GM10266 (cell line): ENCODE data around the gene ARHGEF1.
A peak's percentile ranks its signal among the peaks of the same experiment; 100 is the strongest.

Experiments used
- DNase-seq: peaks from one replicate; pipeline ENCODE4 v3.0.0; 2012; ENCODE audit errors: extremely low spot score
- TF ChIP-seq, protein P1 (sequence below): IDR thresholded peaks from 2 replicates; pipeline ENCODE4 v1.5.1; 2012; ENCODE audit warnings: mild to moderate bottlenecking, low read depth; ENCODE audit not compliant: control insufficient read depth, insufficient read depth; ENCODE audit errors: missing control alignments

The ARHGEF1 gene

DNA sequence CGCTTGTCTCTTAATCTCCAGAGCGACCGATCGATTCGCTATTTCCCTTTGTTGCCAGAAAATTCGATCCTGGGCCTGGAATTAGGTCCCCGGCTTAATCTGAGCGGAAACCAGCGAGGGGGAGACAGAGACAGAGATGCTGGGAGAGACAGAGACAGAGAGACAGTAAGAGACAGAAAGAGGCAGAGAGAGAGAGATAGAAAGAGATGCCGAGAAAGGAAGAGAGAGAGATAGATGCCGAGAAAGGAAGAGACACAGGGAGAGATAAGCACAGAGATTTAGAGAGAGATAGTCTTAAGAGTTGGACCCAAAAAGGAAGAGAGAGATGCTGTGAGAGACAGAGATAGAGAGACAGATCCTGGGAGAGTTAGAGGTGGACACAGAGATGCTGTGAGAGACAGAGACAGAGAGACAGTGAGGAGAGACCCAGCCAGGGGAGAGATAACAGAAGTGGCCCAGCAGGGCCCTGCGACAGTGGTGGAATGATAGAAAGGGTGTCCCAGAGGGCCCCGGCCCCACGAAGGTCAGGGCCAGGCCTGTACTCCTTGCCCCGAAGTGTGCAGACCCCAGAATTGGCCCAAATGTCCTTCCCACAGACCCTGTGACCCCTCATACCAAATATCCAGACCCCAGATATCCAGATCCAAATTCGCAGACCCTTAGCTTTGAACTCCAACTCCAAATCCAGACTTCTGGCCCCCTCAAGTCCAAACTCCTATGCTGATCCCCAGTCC is 43.9 kb downstream of the ARHGEF1 start:
- TF ChIP-seq, protein P1, sequence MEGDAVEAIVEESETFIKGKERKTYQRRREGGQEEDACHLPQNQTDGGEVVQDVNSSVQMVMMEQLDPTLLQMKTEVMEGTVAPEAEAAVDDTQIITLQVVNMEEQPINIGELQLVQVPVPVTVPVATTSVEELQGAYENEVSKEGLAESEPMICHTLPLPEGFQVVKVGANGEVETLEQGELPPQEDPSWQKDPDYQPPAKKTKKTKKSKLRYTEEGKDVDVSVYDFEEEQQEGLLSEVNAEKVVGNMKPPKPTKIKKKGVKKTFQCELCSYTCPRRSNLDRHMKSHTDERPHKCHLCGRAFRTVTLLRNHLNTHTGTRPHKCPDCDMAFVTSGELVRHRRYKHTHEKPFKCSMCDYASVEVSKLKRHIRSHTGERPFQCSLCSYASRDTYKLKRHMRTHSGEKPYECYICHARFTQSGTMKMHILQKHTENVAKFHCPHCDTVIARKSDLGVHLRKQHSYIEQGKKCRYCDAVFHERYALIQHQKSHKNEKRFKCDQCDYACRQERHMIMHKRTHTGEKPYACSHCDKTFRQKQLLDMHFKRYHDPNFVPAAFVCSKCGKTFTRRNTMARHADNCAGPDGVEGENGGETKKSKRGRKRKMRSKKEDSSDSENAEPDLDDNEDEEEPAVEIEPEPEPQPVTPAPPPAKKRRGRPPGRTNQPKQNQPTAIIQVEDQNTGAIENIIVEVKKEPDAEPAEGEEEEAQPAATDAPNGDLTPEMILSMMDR = no peak
- no peak for DNase-seq

DNA sequence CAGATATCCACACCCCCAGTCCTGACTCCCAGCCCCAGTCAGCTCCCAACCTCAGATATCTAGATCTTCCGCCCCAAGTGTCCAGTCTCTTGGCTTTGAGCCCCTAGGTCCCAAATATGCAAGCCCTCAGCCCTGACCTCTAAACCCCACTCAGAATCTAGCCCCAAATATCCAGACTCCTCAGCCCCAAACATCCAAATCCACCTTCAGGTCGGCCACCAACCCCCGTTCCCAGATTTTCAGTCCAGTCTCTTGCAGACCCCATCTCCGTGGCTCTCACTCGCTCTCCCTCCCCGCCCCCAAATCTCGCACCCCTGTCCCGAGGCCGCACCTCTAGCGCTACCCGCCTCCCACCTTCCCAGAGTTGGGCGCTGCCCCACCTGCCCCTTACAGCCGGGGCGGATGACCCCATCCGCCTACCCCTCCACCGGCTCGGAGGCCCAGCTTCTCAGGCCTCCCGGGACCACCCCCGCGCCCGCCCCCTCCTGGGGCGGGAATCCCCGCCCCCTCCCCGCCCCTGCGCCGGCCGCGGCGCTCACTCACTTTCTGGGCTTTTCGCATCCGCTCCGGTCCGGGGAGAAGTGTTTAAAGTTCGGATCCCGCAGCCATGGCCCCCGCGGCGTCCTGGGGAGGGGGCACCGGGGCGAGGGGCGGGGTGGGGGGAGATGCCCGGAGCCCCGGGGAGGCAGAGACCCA is 44.7 kb downstream of the ARHGEF1 start:
- TF ChIP-seq, protein P1 = no peak
- peak; percentile 75 for DNase-seq

DNA sequence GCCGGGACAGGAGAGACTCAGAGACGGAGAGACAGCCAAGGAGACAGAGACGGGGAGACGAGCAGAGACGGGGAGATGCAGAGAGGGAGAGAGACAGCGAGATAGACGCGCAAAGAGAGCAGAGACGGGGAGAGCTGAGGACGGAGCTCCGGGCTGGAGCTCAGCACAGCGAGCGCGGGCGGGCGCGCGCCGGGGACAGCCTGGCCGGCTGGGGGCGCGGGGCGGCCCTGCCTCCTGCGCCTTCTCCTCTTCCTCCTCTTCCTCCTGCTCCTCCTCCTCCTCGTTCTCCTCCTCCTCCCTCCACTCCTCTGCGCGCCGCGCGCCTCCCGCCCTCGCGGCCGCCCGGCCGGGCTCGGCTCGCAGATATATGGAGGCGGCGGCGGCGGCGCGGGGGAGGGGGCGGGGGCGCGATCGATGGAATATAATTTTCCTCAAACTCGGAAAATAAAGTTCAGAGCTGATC is 45.3 kb downstream of the ARHGEF1 start, which contains the start of gene ERFL:
ERFL (minus strand) TSS at position 229 of the 463 bp plus-strand sequence. CDS start 15,530 bp downstream, outside the sequence.
- TF ChIP-seq, protein P1 = peak; percentile 17
- DNase-seq = peak; percentile 77

DNA sequence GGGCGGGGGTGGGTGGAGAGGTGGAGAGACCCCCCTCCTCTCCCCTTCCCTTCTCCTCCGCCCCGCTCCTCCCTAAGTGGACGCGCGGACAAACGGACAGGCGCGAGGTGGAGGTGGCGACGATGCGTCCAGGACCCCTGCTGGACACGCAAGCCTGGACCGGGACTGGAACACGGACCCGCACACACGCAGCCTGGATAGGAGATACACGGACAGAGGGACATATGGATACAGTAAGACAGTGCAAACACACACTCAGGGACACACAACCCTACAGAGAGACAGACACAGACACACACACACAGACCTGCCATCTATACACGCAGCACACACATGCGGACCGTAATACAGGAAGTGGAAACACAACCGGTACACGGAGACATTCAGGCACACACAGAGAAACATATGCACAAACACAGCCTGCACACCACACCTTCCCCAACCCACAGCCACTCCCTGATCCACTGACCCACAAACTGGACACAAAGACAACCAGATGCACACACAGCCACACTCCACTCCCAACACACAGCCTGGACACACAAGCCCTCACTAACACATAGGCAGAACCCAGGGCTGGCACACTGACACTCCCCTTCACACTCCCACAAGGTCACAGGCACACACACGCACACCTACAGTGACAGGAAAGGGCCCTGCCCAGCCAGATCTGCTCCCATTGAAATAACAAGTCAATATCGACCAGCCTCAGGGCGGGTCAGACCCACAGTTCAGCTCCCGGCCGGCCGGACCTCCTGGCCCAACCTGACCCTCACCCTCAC is 46.0 kb downstream of the ARHGEF1 start:
- DNase-seq = no peak
- TF ChIP-seq, protein P1 = no peak

DNA sequence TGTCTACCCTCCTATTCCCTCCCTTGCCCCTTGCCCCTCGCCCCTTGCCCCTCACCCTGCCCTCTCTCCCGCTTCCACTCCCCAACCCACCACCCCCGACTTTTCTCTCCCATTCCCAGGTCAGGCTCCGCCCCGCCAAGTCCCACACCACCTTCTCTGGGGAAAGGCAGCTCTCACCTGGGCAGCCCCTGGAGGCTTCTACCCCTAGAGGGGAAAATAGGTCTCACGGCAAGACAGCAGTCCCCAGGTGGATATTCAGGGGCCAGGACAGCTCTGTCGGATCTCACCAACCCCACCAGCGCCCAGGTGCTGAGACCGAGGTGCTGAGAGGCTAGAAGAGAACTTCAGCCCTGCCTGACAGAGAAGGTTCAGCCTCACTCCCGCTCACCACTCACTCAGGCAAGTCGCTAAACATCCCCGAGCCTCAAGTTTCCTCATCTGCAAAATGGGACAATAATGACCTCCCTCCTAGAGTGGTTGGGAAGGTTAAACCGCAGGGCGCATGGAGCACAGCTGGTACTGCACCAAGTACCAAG is 46.6 kb downstream of the ARHGEF1 start:
- no peak for DNase-seq
- TF ChIP-seq, protein P1 = no peak

DNA sequence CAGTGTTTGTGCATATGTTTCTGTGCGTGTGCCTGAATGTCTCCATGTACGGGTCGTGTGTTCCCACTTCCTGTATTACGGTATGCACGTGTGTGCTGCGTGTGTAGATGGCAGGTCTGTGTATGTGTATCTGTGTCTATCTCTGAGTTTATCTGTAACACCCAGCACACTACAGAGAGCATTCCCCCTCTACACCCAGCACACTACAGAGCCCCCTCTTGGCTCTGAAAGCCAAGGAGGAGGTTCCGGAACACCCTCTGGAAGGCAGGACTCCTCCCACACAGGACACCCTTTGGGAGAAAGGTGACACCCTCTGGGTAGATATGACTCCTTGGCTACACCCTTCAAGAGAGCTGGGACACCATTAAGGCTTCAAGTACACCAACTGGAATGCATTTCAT is 47.3 kb downstream of the ARHGEF1 start:
- TF ChIP-seq, protein P1 = no peak
- no peak for DNase-seq
